Colonic mucosa (tissue), 4 donors: ENCODE data around the gene USP11. TPM values are rescaled to one million over a fixed set of nuclear protein-coding genes. Genes with fewer than 3 reads are reported as not detected.

Experiments used
- DNase-seq: peaks from one replicate; pipeline ENCODE4 v3.0.0-alpha.2; 2020
- H3K27ac ChIP-seq: fragments of 200-600 bp; one replicate; pipeline ENCODE4 v1.8.0; 2021
- H3K27me3 ChIP-seq: fragments of 200-600 bp; one replicate; pipeline ENCODE4 v1.8.0; 2021
- H3K36me3 ChIP-seq: fragments of 200-600 bp; one replicate; pipeline ENCODE4 v1.8.0; 2021
- H3K4me1 ChIP-seq: fragments of 200-600 bp; one replicate; pipeline ENCODE4 v1.8.0; 2021; ENCODE audit warnings: mild to moderate bottlenecking
- H3K4me3 ChIP-seq: fragments of 200-600 bp; one replicate; pipeline ENCODE4 v1.8.0; 2021
- H3K9ac ChIP-seq, 2 donors: one replicate each; pipeline ENCODE4 v1.7.0; 2013; ENCODE audit warnings: control low read depth in 2 of 2, low read depth in 2 of 2, low read length in 2 of 2
- H3K9me3 ChIP-seq: fragments of 200-600 bp; one replicate; pipeline ENCODE4 v1.8.0; 2021
- intact Hi-C: fragments of 100-400 bp; cut with DNase I; formaldehyde crosslinking; loops from one replicate; pipeline ENCODE4 v1.14.1; 2022
- total RNA-seq, 2 donors: library from RNA; stranded (reverse); fragmentation: NEBNext Ultra II Directional in 1 of 2; extraction: Animal tissue kit (Norgen Biotek cat#: 25700) in 1 of 2; gene quantifications; one replicate each; pipeline ENCODE4 v1.2.1, GENCODE V29; 2021
- TF ChIP-seq, protein P1 (sequence below): fragments of 200-600 bp; IDR thresholded peaks from one replicate; pipeline ENCODE4 v1.8.0; 2022; ENCODE audit warnings: antibody characterized with exemption, mild to moderate bottlenecking
- donor health status: healthy.
- donor health status: DM: no; HTN: no; CAD: no.
- donor health status: DM: no; HTN: no; CAD: no.

USP11 gene
- total RNA-seq, 2 donors from 2014 or later = 20.7 to 22.9 TPM

DNA sequence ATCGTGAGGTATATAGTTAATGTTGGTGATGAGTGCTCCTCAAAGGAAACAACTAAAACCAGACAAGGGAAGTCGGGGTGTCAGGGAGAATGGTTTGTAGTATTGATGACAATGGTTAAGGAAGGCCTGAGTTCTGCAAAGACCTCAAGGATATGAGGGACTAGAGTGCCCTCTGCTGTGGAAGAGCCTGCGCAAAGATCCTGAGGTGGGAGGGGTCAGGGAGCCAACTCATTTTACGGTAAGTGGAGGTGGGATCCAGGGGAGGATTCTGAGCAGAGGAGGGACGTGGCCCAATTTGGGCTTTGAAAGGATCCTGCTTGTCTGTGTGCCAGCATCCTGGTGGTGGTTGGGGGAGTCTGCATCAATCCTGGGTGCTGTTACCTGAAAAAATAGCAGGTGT lies 27.8 kb upstream of the USP11 start:
- no peak overlapping the region for H3K9ac ChIP-seq
- peaks cover 49% of the 10 kb centered on the region for H3K36me3 ChIP-seq
- intact Hi-C loops = no loop called here
- TF ChIP-seq, protein P1, sequence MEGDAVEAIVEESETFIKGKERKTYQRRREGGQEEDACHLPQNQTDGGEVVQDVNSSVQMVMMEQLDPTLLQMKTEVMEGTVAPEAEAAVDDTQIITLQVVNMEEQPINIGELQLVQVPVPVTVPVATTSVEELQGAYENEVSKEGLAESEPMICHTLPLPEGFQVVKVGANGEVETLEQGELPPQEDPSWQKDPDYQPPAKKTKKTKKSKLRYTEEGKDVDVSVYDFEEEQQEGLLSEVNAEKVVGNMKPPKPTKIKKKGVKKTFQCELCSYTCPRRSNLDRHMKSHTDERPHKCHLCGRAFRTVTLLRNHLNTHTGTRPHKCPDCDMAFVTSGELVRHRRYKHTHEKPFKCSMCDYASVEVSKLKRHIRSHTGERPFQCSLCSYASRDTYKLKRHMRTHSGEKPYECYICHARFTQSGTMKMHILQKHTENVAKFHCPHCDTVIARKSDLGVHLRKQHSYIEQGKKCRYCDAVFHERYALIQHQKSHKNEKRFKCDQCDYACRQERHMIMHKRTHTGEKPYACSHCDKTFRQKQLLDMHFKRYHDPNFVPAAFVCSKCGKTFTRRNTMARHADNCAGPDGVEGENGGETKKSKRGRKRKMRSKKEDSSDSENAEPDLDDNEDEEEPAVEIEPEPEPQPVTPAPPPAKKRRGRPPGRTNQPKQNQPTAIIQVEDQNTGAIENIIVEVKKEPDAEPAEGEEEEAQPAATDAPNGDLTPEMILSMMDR = no peak
- no peaks in the 10 kb centered on the region for H3K9me3 ChIP-seq
- H3K4me1 ChIP-seq = no peaks in the 10 kb centered on the region
- no peak overlapping the region for H3K27ac ChIP-seq
- no peak for DNase-seq
- no peaks in the 10 kb centered on the region for H3K27me3 ChIP-seq
- H3K4me3 ChIP-seq = no peak overlapping the region

DNA sequence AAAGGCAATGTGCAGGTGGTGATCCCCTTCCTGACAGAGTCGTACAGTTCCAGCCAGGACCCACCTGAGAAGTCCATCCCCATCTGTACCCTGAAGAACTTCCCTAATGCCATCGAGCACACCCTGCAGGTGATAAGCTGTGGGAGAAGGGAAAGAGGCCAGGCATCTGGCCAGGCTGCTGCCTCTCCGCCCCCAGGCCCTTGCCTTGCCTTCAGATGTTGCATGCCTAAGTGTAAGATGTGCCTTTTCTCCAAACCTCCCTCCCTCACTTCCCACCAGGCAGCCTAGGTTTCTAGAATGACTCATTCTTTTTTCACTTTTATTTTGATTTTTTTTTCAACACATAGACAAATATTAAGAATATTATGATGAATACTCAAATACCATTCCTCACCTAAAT lies 26.5 kb upstream of the USP11 start:
- no peaks in the 10 kb centered on the region for H3K27me3 ChIP-seq
- H3K36me3 ChIP-seq = peaks cover 46% of the 10 kb centered on the region
- no peaks in the 10 kb centered on the region for H3K4me1 ChIP-seq
- H3K9me3 ChIP-seq = no peaks in the 10 kb centered on the region
- TF ChIP-seq, protein P1 = no peak
- DNase-seq = no peak
- intact Hi-C loops = no loop called here
- no peak overlapping the region for H3K27ac ChIP-seq
- H3K9ac ChIP-seq = no peak overlapping the region
- H3K4me3 ChIP-seq = no peak overlapping the region

DNA sequence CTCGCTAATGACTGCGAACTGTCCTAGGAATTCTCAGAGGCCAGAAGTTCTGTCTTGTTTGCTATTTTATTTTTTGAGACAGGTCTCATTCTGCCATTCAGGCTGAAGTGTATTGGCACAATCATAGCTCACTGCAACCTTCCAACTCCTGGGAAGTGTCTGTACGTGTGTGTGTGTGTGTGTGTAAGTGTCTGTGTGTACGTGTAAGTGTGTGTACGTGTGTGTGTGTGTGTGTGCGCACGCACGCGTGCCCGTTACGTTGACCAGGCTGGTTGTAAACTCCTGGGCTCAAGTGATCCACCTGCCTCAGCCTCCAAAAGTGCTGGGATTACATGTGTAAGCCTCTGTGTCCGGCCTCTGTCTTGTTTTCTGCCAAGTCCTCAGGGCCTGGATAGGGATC lies 24.7 kb upstream of the USP11 start:
- Histone ChIP-seq H3K27me3 (no peaks in the 10 kb centered on the region), H3K4me1 (no peaks in the 10 kb centered on the region), H3K4me3 (no peak overlapping the region), H3K9ac (no peak overlapping the region), H3K27ac (no peak overlapping the region), H3K9me3 (no peaks in the 10 kb centered on the region), H3K36me3 (peaks cover 37% of the 10 kb centered on the region)
- TF ChIP-seq, protein P1 = no peak
- no peak for DNase-seq
- intact Hi-C loops = no loop called here

DNA sequence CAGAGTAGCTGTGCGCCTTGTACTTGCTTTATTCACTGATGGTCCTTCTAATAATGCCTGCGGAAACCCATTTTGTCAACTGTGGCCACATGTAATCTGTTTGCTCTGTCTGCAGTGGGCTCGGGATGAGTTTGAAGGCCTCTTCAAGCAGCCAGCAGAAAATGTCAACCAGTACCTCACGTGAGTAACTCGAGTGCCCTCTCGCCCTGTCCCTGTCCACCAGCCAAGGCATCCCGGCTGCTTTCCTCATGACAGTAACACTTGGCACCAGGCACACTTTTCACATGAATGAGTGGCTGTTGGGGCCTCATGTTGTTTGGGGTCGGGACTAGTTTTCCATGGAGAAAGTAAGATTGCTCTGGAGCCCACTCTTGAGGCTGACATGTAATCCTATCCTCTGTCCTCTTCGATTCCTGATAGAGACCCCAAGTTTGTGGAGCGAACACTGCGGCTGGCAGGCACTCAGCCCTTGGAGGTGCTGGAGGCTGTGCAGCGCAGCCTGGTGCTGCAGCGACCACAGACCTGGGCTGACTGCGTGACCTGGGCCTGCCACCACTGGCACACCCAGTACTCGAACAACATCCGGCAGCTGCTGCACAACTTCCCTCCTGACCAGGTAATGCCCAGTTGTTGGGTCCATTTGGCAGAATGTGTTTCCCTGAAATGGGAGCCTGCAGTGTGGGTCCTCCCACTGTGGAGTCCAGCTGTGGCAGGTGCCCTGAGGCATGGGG lies 23.1 kb upstream of the USP11 start:
- peaks cover 41% of the 10 kb centered on the region for H3K36me3 ChIP-seq
- intact Hi-C loops = no loop called here

DNA sequence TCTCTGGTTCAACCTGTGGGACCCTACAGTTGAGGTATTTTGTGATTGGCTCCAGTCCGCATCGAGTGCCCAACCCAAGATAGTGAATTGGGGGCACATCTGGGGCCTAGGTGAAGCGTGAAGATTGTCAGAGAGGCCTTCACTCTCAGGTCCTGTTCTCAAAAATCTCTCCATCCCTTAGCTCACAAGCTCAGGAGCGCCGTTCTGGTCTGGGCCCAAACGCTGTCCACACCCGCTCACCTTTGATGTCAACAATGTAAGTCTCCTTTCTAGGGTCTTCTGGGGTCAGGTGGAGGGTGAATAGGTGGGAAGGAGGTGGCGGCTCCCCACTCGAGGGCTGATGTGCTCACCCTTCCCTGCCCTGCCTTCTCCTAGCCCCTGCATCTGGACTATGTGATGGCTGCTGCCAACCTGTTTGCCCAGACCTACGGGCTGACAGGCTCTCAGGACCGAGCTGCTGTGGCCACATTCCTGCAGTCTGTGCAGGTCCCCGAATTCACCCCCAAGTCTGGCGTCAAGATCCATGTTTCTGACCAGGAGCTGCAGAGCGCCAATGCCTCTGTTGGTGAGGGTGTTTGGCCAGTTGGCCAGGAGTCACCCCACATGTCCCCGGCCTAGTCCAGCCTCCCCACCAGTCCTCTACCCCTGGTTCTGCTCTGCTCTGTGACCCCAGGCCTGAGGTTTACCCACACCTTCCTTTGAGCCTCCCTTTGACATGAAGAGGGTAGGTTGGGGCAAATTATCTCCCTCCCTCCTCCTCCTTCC lies 22.0 kb upstream of the USP11 start:
- H3K9ac ChIP-seq = no peak overlapping the region
- no peak for DNase-seq
- H3K9me3 ChIP-seq = no peaks in the 10 kb centered on the region
- no peaks in the 10 kb centered on the region for H3K4me1 ChIP-seq
- peaks cover 44% of the 10 kb centered on the region for H3K36me3 ChIP-seq
- H3K4me3 ChIP-seq = no peak overlapping the region
- H3K27ac ChIP-seq = no peak overlapping the region
- no peaks in the 10 kb centered on the region for H3K27me3 ChIP-seq
- TF ChIP-seq, protein P1 = no peak
- intact Hi-C loops = no loop called here

More for the DNA sequence above, 23.1 kb upstream of the USP11 start:
- Histone ChIP-seq H3K27ac (no peak overlapping the region), H3K9ac (no peak overlapping the region), H3K4me3 (no peak overlapping the region), H3K4me1 (no peaks in the 10 kb centered on the region), H3K9me3 (no peaks in the 10 kb centered on the region), H3K27me3 (no peaks in the 10 kb centered on the region)
- no peak for DNase-seq
- TF ChIP-seq, protein P1 = no peak
